Activated T-helper 1 cell treated with anti-CD3 and anti-CD28 coated beads, Interleukin-2, amount 50 U/mL, for 16 hours (primary cell): ENCODE data around the gene INCA1.
"Not testable (repeated sequence)": the region's sequence is repeated elsewhere in the genome, so short reads cannot be mapped to it uniquely, and the experiment has no call there.

Experiments
- DNase-seq, 2 donors: peaks; one replicate each; pipeline ENCODE4 v3.0.0-alpha.2; 2020; ENCODE audit warnings: low read depth in 1 of 2, low spot score in 1 of 2

The INCA1 gene, protein sequence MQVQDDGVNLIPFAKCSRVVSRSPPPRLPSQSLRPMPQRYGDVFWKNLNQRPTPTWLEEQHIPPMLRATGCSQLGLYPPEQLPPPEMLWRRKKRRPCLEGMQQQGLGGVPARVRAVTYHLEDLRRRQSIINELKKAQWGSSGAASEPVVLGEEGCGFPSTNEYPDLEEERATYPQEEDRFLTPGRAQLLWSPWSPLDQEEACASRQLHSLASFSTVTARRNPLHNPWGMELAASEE

DNA sequence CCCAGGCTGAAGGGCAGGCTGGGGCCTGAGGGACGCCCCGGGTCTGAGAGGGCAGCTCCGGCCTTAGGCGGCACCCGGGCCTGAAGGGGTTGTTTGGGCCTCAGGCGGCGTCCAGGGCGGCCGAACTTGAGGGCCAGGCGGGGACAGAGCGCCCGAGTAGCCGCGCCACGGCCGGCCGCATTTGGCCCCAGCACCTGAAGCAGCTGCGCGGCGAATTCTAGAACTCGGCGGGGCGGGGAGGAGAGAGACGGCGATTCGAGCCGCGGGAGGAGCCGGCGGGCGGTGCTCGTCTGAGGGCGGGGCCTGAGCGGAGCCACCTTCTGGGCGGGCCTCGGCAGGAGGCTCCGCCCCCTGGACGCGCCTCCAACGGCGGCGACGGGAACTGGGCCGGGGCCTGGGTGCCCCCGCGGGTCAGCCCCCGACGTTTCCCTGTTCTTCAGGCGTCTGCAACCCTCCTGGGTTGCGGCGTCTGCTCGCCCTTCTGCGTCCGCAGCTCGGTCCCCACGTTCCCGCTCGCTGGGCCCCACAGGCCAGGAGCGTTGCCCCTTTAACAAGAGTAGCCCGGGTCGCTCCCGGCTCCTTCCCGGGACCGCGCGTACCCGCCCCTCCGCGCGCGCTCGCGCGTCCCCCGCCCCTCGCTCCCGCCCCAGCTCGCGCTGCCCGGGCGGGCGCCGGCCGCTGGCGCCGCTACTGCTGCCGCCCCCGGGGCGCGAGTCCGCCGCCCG lies at the start of gene INCA1, which contains the start of gene KIF1C:
INCA1 (minus strand) TSS at position 221 of the 725 bp plus-strand sequence. CDS start 3,085 bp downstream, outside the sequence.
KIF1C (plus strand) TSS at position 649 of the 725 bp plus-strand sequence. CDS start 2,297 bp downstream, outside the sequence.
- peak; percentile 84 for DNase-seq

DNA sequence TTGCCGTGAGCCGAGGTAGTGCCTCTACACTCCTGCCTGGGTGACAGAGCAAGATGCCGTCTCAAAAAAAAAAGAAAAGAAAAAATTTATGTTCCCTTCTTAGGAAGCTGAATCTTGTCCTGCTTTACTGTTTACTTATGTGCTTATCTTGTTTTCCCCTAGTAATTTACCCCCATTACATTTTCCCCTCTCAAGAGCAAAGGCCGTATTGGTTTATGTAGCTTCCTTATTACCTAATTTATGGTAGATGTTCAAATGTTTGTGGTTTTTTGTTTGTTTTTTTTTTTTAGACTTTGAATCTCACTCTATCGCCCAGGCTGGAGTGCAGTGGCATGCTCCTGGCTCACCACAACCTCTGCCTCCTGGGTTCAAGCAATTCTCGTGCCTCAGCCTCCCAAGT lies 48.2 kb upstream of the INCA1 start:
- no peak for DNase-seq

DNA sequence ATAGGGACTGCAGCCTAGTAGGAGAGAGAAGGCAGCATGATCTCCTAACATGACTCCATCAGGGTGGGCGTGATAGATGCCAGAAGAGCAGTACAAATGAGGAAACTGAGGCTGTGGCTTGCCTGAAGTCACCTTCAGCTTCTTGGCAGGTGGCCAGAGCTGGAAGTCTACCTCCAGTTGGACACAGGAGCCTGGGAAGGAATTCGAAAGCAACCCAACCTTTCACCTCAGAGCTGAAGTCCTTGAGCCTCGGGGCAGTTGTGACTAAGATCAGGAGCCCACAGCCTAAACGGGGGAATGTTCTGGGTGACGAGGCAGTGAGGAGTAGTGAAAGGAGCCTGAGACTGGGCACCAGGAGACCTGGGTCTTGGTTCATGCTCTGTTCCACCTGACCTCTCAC lies 47.3 kb upstream of the INCA1 start:
- no peak for DNase-seq

DNA sequence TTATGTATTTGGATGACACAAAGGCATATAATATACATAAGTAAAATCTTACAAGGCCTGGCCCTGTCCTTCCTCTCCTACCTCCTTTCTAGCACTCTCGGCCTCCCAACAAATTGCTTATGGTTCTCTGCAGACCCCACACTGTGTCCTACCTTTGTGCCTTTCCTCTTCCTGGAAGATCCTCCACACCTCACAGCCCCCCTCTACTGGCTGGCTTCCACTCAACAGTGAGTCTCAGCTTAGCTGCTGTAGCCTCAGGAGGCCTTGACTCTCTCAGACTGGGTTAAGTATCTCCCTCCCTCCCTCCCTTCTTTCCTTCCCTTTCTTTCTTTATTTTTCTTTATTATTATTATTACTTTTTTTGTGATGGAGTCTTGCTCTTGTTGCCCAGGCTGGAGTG lies 46.2 kb upstream of the INCA1 start:
- no peak for DNase-seq

DNA sequence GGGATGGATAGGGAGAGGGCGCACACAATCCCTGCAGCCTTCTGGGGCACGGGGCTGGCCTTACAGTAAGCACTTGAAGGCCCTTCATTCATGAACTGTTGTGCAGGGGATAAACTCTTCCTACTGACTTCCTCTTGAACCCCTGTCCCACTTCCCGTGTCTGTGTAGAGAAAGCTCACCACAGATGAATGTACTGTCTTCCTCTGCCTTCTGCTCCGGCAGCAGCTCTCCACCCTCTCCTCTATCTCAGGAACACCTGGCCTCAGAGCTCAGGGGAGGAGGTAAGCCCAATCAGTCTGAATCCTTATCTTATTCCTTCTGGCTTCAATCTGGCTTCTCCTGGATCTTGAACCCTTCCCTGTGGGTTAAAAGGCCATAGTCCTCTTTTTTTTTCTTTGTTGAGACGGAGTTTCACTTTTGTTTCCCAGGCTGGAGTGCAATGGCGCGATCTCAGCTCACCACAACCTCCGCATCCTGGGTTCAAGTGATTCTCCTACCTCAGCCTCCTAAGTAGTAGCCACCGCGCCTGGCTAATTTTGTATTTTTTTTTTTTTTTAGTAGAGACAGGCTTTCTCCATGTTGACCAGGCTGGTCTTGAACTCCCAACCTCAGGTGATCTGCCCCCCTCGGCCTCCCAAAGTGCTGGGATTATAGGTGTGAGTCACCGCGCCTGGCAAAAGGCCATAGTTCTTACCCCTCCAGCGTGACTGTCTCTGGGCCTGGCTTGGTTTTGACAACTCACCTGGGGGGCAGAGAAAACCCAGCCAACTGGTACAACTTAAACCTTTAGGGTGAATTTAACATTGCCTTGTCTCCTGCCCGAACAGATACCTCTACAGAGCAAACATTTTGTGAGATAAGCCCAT lies 45.1 kb upstream of the INCA1 start:
- DNase-seq = no peak

DNA sequence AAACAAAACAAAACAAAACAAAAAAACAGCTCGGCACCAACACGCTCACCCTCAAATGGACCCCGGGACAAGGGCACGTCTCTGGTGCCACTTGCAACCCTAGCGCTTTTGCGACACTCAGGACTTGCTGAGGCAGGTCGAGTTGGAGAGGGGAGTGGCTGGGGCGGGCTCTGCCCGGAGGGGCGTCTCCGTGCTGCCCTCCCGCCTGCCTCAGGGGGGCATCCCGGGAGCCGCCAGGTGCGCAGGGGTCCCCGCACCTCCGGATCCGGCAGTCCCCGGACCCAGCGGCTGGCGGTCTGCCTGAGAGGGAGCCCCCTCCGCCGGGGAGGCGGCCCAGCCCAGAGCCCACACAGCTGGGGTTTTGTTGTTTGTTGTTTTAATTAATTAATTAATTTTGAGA lies 38.0 kb upstream of the INCA1 start, which contains the start of gene SLC52A1:
SLC52A1 (minus strand) TSS at position 112 of the 400 bp plus-strand sequence. CDS start 820 bp downstream, outside the sequence.
- DNase-seq = no peak

DNA sequence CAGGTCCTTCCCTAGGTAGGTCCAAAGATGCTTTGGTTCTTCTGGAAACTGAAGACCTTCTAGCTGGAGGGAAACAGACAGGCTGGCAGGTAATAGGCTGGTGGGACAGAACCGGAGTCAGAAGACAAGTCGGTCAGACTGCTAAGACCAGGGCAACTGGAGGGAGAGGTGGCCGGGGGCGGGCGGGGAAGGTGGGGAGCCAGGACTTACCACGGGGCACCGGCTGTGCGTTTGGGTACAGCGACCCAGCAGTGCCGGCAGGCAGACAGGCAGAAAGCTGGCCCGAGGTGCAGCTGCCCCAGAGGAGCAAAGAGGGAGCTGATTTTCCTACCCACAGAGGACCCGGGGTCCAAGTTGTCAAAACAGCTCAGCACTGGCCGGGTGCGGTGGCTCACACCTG lies 37.3 kb upstream of the INCA1 start:
- DNase-seq = no peak

DNA sequence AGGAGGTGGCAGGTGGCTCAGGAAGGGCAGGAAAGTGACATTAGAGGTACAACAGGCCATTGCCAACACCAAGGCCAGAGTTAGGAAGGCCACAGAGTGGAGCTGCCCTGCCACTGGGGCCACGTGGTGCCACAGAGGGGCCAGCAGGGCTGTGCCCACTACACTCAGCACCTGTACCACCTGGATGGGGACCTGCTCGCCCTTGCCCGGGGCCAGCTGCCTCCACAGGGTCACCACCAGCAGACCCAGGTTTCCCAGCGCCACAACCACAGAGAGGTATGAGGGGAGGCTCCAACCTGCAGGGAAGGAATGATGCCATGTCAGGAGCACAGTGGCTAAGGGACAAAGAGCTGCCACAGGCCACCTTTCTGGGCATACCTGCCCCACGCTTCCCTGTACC lies 36.7 kb upstream of the INCA1 start:
- no peak for DNase-seq

DNA sequence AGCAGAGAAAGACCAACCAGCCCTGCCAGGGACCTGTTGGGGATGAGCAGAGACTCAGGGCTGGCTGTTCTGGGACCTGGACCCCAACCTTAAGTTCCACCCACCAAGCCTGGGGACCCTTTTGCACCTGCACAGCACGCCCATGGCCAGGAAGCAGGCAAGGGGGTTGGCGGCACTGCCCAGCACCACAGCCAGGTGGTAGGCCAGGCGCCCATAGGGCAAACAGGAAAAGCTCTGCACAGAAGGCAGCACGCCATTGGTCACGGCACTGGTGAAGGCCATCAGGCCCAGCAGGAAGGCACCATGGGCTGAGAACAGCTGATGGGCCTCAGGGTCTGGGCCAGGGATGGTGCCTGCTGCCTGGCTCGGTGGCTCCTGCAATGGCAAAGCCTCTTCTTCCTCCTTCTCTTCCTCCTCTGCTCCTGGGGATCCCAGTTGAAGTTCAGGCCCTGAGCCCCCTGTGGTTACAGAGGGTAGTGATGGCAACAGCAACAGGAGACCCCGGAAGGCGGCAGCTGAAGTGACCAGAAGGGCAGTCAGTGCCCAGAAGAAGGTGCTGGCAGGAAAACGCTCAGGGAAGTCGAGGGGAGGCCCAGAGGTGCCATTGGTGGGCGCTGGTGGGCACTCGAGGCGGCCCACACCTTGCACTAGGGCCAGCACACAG lies 36.2 kb upstream of the INCA1 start:
- no peak for DNase-seq

DNA sequence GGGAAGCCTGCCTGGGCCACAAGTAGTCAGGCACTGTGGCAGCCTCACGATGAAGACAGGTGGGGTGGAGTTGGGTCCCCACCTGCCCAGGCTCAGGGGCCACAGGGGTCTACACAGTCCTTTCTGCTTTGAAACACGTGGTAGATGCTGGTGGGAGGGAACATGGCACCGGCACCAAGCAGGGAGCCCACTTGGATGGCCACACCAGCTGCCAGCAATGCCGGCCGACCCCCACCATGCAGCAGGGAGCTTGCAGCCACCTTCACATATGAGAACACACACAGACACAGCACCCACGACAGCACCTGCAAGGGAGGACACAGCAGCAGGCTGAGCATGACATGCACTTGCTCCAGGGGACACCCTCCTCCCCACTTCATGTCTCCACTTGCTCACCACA lies 35.5 kb upstream of the INCA1 start:
- no peak for DNase-seq

DNA sequence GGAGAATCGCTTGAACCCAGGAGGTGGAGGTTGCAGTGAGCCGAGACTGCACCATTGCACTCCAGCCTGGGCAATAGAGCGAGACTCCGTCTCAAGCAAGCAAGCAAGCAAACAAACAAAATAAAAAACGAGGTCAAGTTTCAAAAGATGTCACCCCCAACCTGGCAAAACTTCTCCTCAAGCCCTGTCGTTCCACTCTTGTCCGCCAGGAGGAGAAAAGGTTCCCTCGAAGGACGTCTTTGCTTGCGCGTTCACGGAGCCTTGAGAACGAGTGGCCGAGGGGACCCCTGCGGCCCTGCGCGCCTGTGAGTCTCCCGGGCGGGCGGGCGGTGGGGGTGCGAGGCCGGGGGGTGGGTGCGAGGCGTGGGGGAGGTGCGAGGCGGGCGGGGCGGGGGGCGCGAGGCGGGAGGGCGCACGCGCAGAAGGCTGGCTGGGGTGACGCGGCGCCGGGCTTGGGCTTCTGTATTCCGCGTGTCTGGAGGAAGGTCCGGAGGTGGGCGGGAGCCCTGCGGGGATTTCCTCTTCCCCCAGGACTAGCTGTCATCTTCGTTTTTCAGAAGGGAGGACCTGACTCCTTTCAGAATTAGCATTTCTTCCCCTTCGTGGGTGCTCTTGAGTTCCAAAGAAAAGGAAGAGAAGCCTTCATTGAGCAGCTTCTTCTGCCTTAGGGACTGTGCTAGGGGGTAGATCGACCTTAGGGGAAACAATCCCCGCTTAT lies 34.2 kb upstream of the INCA1 start:
- peak; percentile 67 to 72 for DNase-seq

DNA sequence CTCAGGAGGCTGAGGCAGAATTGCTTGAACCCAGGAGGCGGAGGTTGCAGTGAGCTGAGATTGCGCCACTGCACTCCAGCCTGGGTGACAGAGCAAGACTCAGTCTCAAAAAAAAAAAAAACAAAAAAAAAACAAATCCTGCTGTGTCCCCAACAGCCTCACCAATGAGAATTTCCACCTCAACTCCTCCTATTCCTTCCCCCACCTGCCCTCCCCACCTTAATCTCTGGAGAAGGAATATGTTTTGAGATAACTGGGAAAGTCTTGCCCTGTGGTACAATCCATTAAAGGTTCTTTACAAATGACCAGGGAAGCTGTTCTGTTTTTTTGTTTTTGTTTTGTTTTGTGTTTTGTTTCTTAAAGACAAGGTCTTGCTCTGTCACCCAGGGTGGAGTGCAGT lies 32.8 kb upstream of the INCA1 start:
- not testable (repeated sequence) for DNase-seq

DNA sequence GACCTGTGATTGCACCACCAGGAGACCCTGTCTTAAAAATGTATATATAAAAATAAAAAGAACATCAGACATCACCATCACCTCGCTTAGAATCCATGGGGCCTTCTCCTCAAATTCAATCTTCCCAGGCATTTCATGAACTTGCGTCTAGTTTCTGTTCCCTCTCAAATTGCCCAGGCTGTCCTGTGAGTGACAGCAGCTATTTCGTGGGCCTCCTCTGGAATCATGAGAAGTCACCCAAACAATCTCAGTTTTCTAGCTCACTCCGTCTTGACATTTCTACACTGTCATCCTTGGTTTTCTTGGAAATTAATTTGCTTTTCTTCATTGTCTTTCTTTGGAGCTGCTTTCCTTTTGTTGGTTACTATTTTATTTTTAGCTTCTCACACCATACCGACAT lies 30.6 kb upstream of the INCA1 start:
- DNase-seq = no peak

DNA sequence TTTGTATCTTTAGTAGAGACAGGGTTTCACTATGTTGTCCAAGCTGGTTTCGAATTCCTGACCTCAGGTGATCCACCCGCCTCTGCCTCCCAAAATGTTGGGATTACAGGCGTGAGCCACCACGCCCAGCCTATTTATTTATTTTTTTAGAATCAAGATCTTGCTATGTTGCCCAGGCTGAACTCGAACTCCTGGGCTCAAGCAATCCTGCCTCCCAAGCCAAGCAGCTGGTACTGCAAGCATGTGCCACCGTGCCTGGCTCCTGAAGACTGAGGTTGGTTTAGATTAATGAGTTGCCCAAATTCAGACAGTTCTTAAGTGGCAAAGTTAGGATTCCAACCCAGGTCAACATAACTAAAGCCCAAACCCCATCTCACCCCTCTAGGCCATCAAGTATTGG lies 30.0 kb upstream of the INCA1 start:
- DNase-seq = no peak

DNA sequence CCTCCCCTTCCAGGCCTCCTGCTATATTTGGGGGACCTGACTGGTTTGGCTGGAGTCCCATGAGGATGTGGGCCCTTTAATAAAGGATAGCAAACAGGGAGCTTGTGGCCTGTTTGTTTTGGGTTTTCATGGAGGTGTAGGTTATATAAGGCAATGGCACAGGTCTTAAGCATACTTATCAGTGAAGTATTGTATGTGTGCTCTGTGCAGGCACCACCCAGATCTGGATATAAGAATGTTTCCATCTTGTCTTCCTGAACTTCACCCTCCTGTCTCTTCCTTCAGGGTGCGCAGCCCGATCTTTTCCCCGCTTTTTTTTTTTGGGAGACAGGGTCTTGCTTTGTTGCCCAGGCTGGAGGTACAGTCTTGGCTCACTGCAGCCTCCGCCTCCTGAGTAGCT lies 27.3 kb upstream of the INCA1 start:
- DNase-seq = no peak

DNA sequence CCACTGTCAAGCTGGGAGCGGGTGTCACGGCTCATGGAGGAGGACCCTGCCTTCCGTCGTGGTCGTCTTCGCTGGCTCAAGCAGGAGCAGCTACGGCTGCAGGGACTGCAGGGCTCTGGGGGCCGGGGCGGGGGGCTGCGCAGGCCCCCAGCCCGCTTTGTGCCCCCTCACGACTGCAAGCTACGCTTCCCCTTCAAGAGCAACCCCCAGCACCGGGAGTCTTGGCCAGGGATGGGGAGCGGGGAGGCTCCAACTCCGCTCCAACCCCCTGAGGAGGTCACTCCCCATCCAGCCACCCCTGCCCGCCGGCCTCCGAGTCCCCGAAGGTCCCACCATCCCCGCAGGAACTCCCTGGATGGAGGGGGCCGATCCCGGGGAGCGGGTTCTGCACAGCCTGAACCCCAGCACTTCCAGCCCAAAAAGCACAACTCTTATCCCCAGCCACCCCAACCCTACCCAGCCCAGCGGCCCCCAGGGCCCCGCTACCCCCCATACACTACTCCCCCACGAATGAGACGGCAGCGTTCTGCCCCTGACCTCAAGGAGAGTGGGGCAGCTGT lies 26.3 kb upstream of the INCA1 start:
- DNase-seq = no peak

DNA sequence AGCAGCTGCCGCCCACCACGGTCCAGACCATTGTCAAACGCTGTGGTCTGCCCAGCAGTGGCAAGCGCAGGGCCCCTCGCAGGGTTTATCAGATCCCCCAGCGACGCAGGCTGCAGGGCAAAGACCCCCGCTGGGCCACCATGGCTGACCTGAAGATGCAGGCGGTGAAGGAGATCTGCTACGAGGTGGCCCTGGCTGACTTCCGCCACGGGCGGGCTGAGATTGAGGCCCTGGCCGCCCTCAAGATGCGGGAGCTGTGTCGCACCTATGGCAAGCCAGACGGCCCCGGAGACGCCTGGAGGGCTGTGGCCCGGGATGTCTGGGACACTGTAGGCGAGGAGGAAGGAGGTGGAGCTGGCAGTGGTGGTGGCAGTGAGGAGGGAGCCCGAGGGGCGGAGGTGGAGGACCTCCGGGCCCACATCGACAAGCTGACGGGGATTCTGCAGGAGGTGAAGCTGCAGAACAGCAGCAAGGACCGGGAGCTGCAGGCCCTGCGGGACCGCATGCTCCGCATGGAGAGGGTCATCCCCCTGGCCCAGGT lies 24.9 kb upstream of the INCA1 start:
- DNase-seq = no peak

DNA sequence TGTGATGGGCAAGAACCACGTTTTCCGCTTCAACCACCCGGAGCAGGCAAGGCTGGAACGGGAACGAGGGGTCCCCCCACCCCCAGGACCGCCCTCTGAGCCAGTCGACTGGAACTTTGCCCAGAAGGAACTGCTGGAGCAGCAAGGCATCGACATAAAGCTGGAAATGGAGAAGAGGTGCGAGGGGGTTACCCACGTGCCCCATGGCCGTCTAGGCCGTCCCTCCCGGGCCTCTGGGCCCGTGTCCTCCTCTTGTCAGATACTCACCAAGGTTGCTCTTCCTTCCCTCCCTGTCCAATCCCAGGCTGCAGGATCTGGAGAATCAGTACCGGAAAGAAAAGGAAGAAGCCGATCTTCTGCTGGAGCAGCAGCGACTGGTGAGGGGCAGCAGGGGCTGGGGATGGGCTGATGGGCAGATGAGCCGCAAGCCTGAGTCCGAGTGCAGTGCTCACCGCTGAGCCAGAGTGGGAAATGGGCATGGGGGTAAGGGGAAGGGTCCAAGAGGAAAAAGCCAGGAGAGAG lies 23.2 kb upstream of the INCA1 start:
- DNase-seq = no peak

DNA sequence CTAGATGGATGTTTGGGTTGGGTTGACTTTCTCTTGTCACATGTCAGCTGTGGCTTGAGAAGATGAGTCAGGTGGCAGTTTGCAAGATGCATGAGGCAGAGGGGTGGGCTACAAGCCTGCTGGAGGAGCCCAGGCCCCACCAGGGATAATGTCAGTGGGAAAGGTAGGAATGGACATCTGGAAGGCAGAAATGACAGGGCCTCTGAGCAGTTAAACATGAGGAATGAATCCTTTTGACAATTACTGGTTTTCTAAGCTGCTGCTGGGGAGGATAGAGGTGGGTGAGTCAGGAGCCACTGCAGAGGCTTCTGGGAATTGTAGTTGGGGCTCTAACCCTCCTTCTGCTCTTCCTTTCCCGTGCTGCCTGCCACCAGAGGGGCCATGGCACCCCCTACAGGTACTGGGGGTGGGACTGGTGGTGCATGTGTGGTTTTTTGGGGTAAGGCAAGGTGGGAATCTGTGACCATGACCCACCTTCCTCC lies 22.2 kb upstream of the INCA1 start:
- DNase-seq = no peak

DNA sequence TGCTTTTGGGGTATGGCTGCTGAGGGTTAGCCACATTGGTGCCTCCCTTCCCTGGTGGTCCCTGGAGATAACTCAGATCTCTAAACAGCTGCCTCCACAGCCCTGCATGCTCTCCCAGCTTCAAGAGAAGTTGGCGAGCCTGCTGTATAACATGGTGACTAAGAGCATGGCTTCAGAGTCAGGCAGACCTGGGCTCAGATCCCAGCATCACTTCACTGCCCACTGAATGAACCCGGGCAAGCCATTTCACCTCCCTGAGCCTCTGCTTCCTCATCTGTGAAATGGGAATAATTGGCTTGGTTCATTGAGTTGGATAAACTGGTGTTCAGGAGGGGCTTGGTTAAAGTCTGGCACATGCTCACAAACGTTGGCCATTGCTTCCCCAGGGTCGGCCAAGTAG lies 17.0 kb upstream of the INCA1 start:
- no peak for DNase-seq
